OCI-LY7 (cell line): ENCODE results near the gene RASGRP1.

Experiments used
- CTCF ChIP-seq: fragments of 200-600 bp; sonication (generic); conservative IDR thresholded peaks from 2 replicates; pipeline ENCODE4 v1.5.1; 2014; ENCODE audit warnings: mild to moderate bottlenecking, antibody characterized with exemption, low read length, moderate library complexity, mixed read lengths
- EZH2phosphoT487 ChIP-seq: fragments of 200-600 bp; sonication (generic); IDR thresholded peaks from 2 replicates; pipeline ENCODE4 v1.6.1; 2018; ENCODE audit warnings: low read depth, borderline replicate concordance, mild to moderate bottlenecking, mixed run types, antibody characterized with exemption, low read length, moderate library complexity, mixed read lengths

GRCh38 chr15:38535491-38536200 is 29.0 kb downstream of the RASGRP1 start:
- TF ChIP-seq CTCF (no peak), EZH2phosphoT487 (no peak)
